K562 (cell line): ENCODE measurements around the gene RBM17. TPM values are rescaled to one million over a fixed set of nuclear protein-coding genes. Genes with fewer than 3 reads are reported as not detected.

ENCODE experiments used
- ETV5 ChIP-seq: sonication (generic); formaldehyde crosslinking; IDR thresholded peaks from 2 replicates; pipeline ENCODE4 v1.4.0; 2020; ENCODE audit warnings: low read depth, mild to moderate bottlenecking, missing genetic modification reagents
- NFYB ChIP-seq: IDR thresholded peaks from 2 replicates; pipeline ENCODE4 v1.6.1; 2011; ENCODE audit warnings: mild to moderate bottlenecking, moderate library complexity; ENCODE audit not compliant: insufficient read length; ENCODE audit errors: extremely low read depth
- POLR2AphosphoS5 ChIP-seq: IDR thresholded peaks from 2 replicates; pipeline ENCODE4 v1.6.1; 2011; ENCODE audit warnings: mild to moderate bottlenecking, low read depth, low read length, moderate library complexity; ENCODE audit not compliant: control insufficient read depth, insufficient read depth
- SRSF1 ChIP-seq: fragments of 200-400 bp; formaldehyde crosslinking; IDR thresholded peaks from 2 replicates; pipeline ENCODE4 v1.6.1; 2017; ENCODE audit warnings: mild to moderate bottlenecking, low read depth, low read length, moderate library complexity
- UBTF ChIP-seq, 2 experiments: IDR thresholded peaks; 2 replicates each; pipeline ENCODE4 v1.6.1; 2012; ENCODE audit warnings: improper control_type of control experiment in 2 of 2, low read depth in 2 of 2, low read length in 2 of 2, borderline replicate concordance in 1 of 2
- ZBTB49 ChIP-seq: sonication (generic); formaldehyde crosslinking; IDR thresholded peaks from 2 replicates; pipeline ENCODE4 v1.8.0; 2022; ENCODE audit warnings: missing genetic modification reagents, mild to moderate bottlenecking, borderline replicate concordance
- ZNF280B ChIP-seq: fragments of 250-450 bp; sonication (Bioruptor Pico); IDR thresholded peaks from 2 replicates; pipeline ENCODE4 v1.5.1; 2021; ENCODE audit warnings: mild to moderate bottlenecking
- polyA plus RNA-seq, 8 experiments: library from polyadenylated mRNA; depleted of rRNA in 4 of 8; stranded (reverse) in 5 of 8; unstranded in 3 of 8; fragments of >200 nt; fragmentation: Nextera tagmentation in 2 of 8; fragmentation: Illumina TruSeq in 1 of 8; extraction: Ambion mirVana in 2 of 8; extraction: Trizol in 1 of 8; gene quantifications; 2 replicates each; pipeline versions ENCODE4 v1.2.1 to v1.2.3, GENCODE V29; 2011 to 2014; ENCODE audit warnings: inconsistent platforms in 1 of 8, missing spikeins in 1 of 8
- total RNA-seq, 7 experiments: library from RNA; depleted of rRNA in 6 of 7; stranded (reverse); fragments of >200 nt in 6 of 7; fragmentation: Illumina TruSeq in 2 of 7; extraction: Trizol in 2 of 7; gene quantifications; 2 replicates each; pipeline versions ENCODE4 v1.2.1 to v1.2.3, GENCODE V29; 2011 to 2021; ENCODE audit warnings: low replicate concordance in 1 of 7

Gene RBM17
- total and polyA plus RNA-seq, 9 of the 15 experiments (the other 6 are each of a cell fraction or from before 2014, with no cell fraction given) = 23.6 to 217 (median 124) TPM

GRCh38 chr10:6053816-6054631 is 34.8 kb upstream of the RBM17 start (continued):
- TF ChIP-seq ZNF280B (CRISPR knock-in tag) = no peak
- no peak for TF ChIP-seq UBTF (IDR thresholded peaks at IDR 0.05; ENCODE audit: borderline replicate concordance in 1 of 2, low read depth in 2 of 2, low read length in 2 of 2)
- TF ChIP-seq POLR2AphosphoS5 = no peak
- no peak for TF ChIP-seq SRSF1
- no peak for TF ChIP-seq ZBTB49 (CRISPR knock-in tag)
- TF ChIP-seq ETV5 (CRISPR knock-in tag) = peak; percentile 50; the same call in 1 of the 2 replicates
- no peak for TF ChIP-seq NFYB
